GM18873 (cell line): Measurements from ENCODE around the gene DAGLB.
"Not testable (repeated sequence)": the region's sequence is repeated elsewhere in the genome, so short reads cannot be mapped to it uniquely, and the experiment has no call there.

Experiments
- ATAC-seq: cut with Tn5 transposase; IDR thresholded peaks from one replicate; pipeline ENCODE4 v1.9.1; 2021; ENCODE audit warnings: mild to moderate bottlenecking, moderate library complexity, moderate number of reproducible peaks; ENCODE audit not compliant: unreplicated experiment, low FRiP score

The DAGLB gene

GRCh38 chr7:6461946-6462550, 14.3 kb upstream of the DAGLB start:
- no peak for ATAC-seq

- no peak for ATAC-seq
Observed at GRCh38 chr7:6460990-6461584, 13.3 kb upstream of the DAGLB start.

- ATAC-seq, result no peak
Observed at GRCh38 chr7:6460303-6460702, 12.5 kb upstream of the DAGLB start.

GRCh38 chr7:6458676-6459075, 10.9 kb upstream of the DAGLB start:
- ATAC-seq, result not testable (repeated sequence)

GRCh38 chr7:6453734-6454133, 6.0 kb upstream of the DAGLB start:
- no peak for ATAC-seq

GRCh38 chr7:6451224-6451705, 3.5 kb upstream of the DAGLB start:
- no peak for ATAC-seq

- not testable (repeated sequence) for ATAC-seq
Observed at GRCh38 chr7:6450591-6450990, 2.8 kb upstream of the DAGLB start.

- ATAC-seq, result not testable (repeated sequence)
Observed at GRCh38 chr7:6449884-6450283, 2.1 kb upstream of the DAGLB start.

GRCh38 chr7:6448943-6449543, 1.3 kb upstream of the DAGLB start:
- no peak for ATAC-seq

- ATAC-seq, result peak; percentile 30
Observed at GRCh38 chr7:6446838-6447580, 745 bp downstream of the DAGLB start.

GRCh38 chr7:6444516-6445269, 3.1 kb downstream of the DAGLB start:
- no peak for ATAC-seq

- no peak for ATAC-seq
Observed at GRCh38 chr7:6443372-6443941, 4.3 kb downstream of the DAGLB start.

GRCh38 chr7:6442114-6442513, 5.6 kb downstream of the DAGLB start:
- ATAC-seq, result no peak

- ATAC-seq, result no peak
Observed at GRCh38 chr7:6440381-6440780, 7.4 kb downstream of the DAGLB start.

- no peak for ATAC-seq
Observed at GRCh38 chr7:6438427-6438826, 9.3 kb downstream of the DAGLB start.

GRCh38 chr7:6437251-6437650, 10.5 kb downstream of the DAGLB start:
- no peak for ATAC-seq

- ATAC-seq, result no peak
Observed at GRCh38 chr7:6436385-6436685, 11.4 kb downstream of the DAGLB start.

GRCh38 chr7:6435486-6436384, 12.0 kb downstream of the DAGLB start:
- no peak for ATAC-seq
